ENCODE measurements around the gene LIF.
A peak's percentile ranks its signal among the peaks of the same experiment; 100 is the strongest.

Gene LIF

GRCh38 chr22:30262917-30263741 is 16.6 kb upstream of the LIF start:
- peak; percentile 87 to 94 (median 90) for DNase-seq

GRCh38 chr22:30262112-30262511 is 15.6 kb upstream of the LIF start:
- no peak for DNase-seq

DNA sequence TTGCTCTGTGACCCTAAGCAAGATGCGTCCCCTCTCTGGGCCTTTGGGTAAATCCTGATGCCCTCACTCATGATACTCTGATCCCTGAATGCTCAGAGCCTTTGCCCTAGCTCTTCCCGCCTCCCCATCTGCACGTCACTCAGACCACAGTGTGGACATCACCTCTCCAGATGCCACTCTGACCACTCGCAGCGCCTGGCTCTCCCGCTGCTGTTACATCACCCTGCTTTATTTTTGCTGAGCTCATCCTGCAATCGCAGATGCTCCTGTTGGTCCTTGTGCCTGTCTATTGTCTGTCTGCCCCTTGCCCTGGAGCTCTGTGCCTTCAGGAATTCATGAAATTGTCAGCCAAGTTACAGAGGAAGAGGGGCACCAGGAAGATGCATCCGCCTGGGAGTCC is 14.6 kb upstream of the LIF start:
- DNase-seq: peak; percentile 67 to 79 (median 72)

DNA sequence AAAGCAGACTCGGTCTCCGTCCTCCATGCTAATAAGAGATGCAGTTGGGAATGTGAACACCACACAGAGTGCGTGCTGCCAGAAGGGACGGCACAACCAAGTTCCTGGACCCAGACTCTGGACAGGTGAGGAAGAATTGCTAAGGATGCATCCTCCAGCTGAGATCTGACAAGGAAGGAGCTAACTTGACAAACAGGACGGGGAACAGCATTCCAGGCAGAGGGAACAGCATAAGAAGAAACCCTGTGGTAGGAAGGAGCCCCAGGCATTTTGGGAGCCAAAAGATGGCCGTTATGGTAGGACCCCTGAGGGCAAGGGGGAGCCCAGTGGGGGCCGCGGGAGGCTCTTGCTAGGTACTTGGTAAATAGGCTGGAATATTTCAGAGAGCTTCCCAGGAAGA is 14.1 kb upstream of the LIF start:
- no peak for DNase-seq

- DNase-seq: no peak
These were observed 13.7 kb upstream of the LIF start for GRCh38 chr22:30260276-30260675.

DNA sequence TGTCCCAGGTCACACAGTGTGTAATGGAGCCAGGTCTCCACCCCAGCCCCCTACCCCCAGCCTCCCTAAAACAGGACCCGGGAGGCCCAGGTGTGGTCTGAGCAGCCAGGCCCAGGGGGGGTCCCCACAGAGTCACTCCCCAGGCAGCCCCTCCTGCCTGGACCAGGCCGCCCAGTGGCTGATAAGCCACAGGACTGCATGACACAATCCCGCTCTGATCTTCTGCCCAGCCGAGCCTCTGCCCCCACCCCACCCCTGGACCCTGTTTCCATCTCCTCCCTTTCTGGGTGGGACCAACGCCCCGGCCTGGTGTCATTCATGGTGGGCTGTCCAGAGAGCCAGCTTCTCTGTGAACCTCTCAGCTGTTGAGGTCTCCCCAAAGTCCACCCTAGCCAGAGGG is 7.8 kb upstream of the LIF start:
- DNase-seq: no peak

GRCh38 chr22:30253205-30253852 is 6.8 kb upstream of the LIF start:
- DNase-seq: peak in 3 of 4 experiments; percentile 36 to 60 (median 53)

- DNase-seq: peak; percentile 46 to 68 (median 64)
These were observed 6.0 kb upstream of the LIF start for GRCh38 chr22:30252411-30253204.

GRCh38 chr22:30251711-30252110 is 5.2 kb upstream of the LIF start:
- DNase-seq: no peak

DNA sequence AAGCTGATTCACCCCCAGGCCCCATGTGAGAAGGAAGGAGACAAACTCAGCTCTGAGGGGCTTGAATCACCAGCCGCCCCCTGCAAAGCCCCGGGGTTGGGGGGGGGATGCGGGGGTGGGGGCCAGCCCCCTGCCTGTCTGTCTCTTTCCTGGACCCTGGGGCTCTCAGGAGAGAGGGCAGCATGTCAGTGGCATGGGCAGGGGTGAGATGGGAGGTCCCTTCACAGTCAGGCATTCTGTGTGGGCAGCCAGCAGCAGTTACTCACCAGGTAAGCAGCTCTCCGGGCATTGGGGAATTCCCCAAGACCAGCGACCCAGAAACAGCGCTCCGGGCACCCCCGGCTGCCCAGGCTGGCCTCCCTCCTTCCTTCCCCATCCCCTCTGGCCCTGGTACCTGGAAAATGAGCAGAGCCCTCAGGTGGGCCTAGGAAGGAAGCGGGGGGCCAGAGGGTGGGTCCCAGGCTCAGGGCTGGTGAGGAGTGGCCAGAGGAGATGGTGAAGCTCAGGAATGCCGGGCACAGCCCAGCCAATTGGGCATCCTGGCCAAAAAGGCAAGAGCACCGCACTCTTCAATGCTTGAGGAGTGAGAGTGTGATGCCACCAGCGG is 4.2 kb upstream of the LIF start:
- peak in 3 of 4 experiments; percentile 39 to 41 (median 39) for DNase-seq

GRCh38 chr22:30250039-30250565 is 3.5 kb upstream of the LIF start:
- DNase-seq: peak in 1 of 4 experiments; percentile 20

GRCh38 chr22:30249049-30250038 is 2.8 kb upstream of the LIF start:
- DNase-seq: no peak

DNA sequence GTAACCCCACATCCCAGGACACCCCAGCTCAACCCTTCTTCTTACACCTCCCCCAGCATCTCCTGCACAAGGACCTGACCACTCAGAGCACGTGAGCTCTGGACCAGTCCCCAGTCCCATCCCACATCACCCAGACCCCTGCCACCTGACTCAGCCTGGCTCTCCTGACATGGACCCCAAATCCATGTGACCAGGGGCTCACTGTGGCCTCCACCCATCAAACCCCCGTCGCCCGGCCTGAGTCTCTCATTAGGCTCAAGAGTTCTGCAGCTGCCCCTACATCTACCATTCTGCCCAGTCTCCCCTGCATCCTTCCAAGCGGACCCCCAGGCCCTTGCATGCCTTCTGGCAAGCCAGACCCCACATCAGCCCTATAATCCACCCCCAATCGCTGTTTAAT is 1.9 kb upstream of the LIF start:
- DNase-seq: no peak

GRCh38 chr22:30247974-30248373 is 1.4 kb upstream of the LIF start:
- DNase-seq: no peak

DNA sequence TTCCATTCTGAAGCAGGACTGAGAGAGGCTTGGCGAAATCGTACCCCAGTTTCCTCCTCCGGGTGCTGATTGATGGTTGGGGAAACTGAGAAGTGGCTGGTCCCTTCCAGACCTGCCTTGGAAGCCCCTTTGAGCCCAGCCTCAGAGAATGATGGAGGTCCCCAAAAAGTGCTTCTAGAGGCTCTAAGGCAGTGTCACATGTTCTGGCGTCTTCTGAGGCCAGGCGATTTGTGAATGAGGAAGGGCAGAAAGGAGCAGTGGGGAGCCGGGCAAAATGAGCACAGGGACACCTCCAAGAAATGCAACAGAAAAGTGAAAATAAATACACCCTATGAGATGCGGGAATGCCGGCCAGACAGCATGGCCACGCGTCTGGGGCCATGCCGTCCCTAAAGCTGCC is 1.0 kb upstream of the LIF start:
- DNase-seq: peak in 1 of 4 experiments; percentile 35

- DNase-seq: no peak
These were observed 336 bp upstream of the LIF start for GRCh38 chr22:30246814-30247376.

DNA sequence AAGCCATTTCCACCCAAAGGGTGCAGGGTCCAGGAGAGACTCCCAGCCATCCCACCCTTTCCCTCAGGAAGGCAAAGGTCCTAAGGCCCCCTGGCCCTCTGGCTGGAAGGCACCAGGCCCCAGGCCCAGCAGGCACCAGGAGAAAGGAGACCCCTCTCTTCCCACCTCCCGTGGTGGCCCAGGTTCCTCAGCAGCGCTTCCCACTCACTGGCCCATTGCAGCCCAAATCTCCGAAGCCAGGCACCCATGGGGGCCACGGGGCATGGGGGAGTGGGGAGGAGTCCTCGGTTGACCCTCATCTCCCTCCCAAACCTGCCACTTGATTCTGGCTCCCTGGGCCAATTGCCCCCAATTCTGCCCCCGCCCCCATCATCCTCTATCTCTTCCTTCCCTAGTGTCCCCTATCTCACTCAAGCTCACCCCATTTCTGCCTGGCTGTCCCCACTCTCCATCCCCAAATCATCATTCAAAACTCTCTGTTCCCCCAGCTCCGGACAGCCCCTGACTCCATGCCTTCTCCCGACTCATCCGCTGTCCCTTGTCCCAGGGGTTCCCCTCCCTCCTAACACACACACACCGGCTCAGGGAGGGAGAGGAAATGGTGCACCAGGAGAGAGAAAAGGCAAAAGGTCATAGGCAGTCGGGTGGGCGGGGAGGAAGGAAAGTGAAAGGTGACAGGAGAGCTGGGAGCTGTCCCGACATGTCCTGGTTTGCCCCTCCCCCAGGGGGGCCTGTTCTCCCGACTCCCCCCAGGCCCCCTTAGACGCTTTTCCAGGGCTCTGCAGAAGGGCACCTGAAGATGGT is 1.2 kb downstream of the LIF start:
- DNase-seq: no peak

GRCh38 chr22:30244641-30245040 is 1.9 kb downstream of the LIF start:
- DNase-seq: no peak

- no peak for DNase-seq
These were observed 2.5 kb downstream of the LIF start for GRCh38 chr22:30244066-30244465.

- no peak for DNase-seq
These were observed 2.9 kb downstream of the LIF start for GRCh38 chr22:30243661-30244060.

Measured in suppressor macrophage (primary cell).